Measurements from ENCODE around the gene METRN.

DNA sequence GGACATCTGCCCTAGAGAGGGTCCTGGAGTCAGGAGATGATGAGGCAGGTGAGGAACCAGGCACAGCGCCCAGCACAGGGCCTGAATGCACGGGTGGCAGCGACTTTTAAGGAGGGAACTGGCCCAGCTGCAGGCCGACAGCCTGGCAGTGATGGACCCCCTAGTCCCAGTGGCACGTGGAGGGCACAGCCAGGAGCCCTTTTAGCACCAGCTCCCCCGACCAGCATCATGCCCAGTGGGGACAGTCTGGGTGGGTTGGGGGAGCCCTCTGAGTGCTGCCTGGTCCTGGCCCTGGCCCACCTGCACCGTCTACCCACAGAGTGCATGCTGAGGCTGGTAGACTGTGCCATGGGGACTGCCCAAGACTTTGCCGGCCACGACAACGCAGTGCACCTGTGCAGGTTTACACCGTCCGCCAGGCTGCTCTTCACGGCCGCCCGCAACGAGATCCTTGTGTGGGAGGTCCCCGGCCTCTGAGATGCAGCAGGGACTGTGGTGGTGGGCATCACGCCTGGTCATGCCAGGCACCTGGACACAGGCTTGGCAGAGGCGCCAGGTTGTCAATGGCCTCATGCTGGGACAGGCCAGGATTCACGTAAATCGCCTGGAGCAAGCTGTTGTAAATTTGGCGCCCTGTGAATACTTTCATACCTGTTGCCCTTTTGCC lies 47.7 kb upstream of the METRN start:
- TF ChIP-seq GATA3 (IDR thresholded peaks at IDR 0.05; ENCODE audit: low read depth, low read length) (no peak), GATA2 (IDR thresholded peaks at IDR 0.05; ENCODE audit: low read depth, low read length) (no peak)

All from SH-SY5Y (cell line).